Dedifferentiated amniotic fluid mesenchymal stem cell (primary cell): ENCODE measurements around the gene XRCC4.
"Not testable (repeated sequence)": the region's sequence is repeated elsewhere in the genome, so short reads cannot be mapped to it uniquely, and the experiment has no call there.

Experiments
- DNase-seq: peaks from one replicate; pipeline ENCODE4 v3.0.0-alpha.2; 2016; ENCODE audit errors: extremely low spot score

XRCC4 gene

GRCh38 chr5:83076742-83077661 is at the start of gene XRCC4, which contains the start of gene TMEM167A:
TSS of gene XRCC4 (plus strand) at chr5:83077547. CDS start at chr5:83104920, 27,373 bp downstream.
TSS of gene TMEM167A (minus strand) at chr5:83077394. CDS start at chr5:83077323, 71 bp downstream.
- peak; percentile 100 for DNase-seq

- DNase-seq, result peak; percentile 38
Observed at GRCh38 chr5:83029912-83030311, 47.4 kb upstream of the XRCC4 start.

- DNase-seq, result peak; percentile 49
Observed at GRCh38 chr5:83031381-83031780, 46.0 kb upstream of the XRCC4 start.

GRCh38 chr5:83034036-83034435 is 43.3 kb upstream of the XRCC4 start:
- no peak for DNase-seq

GRCh38 chr5:83034528-83035207 is 42.7 kb upstream of the XRCC4 start:
- no peak for DNase-seq

- no peak for DNase-seq
Observed at GRCh38 chr5:83035373-83036100, 41.8 kb upstream of the XRCC4 start.

GRCh38 chr5:83036991-83037575 is 40.3 kb upstream of the XRCC4 start:
- DNase-seq, result no peak

GRCh38 chr5:83038924-83039323 is 38.4 kb upstream of the XRCC4 start:
- no peak for DNase-seq

- no peak for DNase-seq
Observed at GRCh38 chr5:83042507-83042906, 34.8 kb upstream of the XRCC4 start.

- DNase-seq, result no peak
Observed at GRCh38 chr5:83044926-83045325, 32.4 kb upstream of the XRCC4 start.

GRCh38 chr5:83048277-83048676 is 29.1 kb upstream of the XRCC4 start:
- no peak for DNase-seq

- no peak for DNase-seq
Observed at GRCh38 chr5:83048811-83049210, 28.5 kb upstream of the XRCC4 start.

GRCh38 chr5:83049370-83049885 is 27.9 kb upstream of the XRCC4 start:
- no peak for DNase-seq

- no peak for DNase-seq
Observed at GRCh38 chr5:83050723-83051340, 26.5 kb upstream of the XRCC4 start.

GRCh38 chr5:83055166-83055565 is 22.2 kb upstream of the XRCC4 start:
- no peak for DNase-seq

- DNase-seq, result no peak
Observed at GRCh38 chr5:83058726-83059125, 18.6 kb upstream of the XRCC4 start.

GRCh38 chr5:83059341-83059740 is 18.0 kb upstream of the XRCC4 start:
- DNase-seq, result no peak

- no peak for DNase-seq
Observed at GRCh38 chr5:83066548-83067110, 10.7 kb upstream of the XRCC4 start.

- DNase-seq, result not testable (repeated sequence)
Observed at GRCh38 chr5:83067377-83067776, 10.0 kb upstream of the XRCC4 start.

- no peak for DNase-seq
Observed at GRCh38 chr5:83069096-83069799, 8.1 kb upstream of the XRCC4 start.
